Measurements from ENCODE around the gene ARHGAP8.

- TF ChIP-seq, protein P1, sequence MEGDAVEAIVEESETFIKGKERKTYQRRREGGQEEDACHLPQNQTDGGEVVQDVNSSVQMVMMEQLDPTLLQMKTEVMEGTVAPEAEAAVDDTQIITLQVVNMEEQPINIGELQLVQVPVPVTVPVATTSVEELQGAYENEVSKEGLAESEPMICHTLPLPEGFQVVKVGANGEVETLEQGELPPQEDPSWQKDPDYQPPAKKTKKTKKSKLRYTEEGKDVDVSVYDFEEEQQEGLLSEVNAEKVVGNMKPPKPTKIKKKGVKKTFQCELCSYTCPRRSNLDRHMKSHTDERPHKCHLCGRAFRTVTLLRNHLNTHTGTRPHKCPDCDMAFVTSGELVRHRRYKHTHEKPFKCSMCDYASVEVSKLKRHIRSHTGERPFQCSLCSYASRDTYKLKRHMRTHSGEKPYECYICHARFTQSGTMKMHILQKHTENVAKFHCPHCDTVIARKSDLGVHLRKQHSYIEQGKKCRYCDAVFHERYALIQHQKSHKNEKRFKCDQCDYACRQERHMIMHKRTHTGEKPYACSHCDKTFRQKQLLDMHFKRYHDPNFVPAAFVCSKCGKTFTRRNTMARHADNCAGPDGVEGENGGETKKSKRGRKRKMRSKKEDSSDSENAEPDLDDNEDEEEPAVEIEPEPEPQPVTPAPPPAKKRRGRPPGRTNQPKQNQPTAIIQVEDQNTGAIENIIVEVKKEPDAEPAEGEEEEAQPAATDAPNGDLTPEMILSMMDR (IDR thresholded peaks at IDR 0.05; ENCODE audit: low read depth, low read length), result no peak
- TF ChIP-seq POLR2A (IDR thresholded peaks at IDR 0.05; ENCODE audit: extremely low read depth, insufficient read length), result no peak
- no peak for TF ChIP-seq MYC (IDR thresholded peaks at IDR 0.05; ENCODE audit: low read depth, low read length)
- TF ChIP-seq MAX (IDR thresholded peaks at IDR 0.05; ENCODE audit: low read depth, low read length), result no peak
Observed at GRCh38 chr22:44894321-44894720, 141.9 kb downstream of the ARHGAP8 start.
